Choroid plexus epithelial cell (primary cell): ENCODE results near the gene S100Z.
"Not testable (repeated sequence)": the region's sequence is repeated elsewhere in the genome, so short reads cannot be mapped to it uniquely, and the experiment has no call there.

Experiments used
- DNase-seq: peaks from one replicate; pipeline ENCODE4 v3.0.0-alpha.2; 2010; ENCODE audit warnings: low read depth
- H3K4me3 ChIP-seq: 2 replicates; pipeline ENCODE4 v1.5.1; 2011; ENCODE audit warnings: low read depth, mild to moderate bottlenecking, control low read depth, low read length, moderate library complexity
- TF ChIP-seq, protein P1 (sequence below): conservative IDR thresholded peaks from 2 replicates; pipeline ENCODE4 v1.5.1; 2011; ENCODE audit warnings: low read depth, mild to moderate bottlenecking, control low read depth, inconsistent platforms, low read length, moderate library complexity

Gene S100Z

DNA sequence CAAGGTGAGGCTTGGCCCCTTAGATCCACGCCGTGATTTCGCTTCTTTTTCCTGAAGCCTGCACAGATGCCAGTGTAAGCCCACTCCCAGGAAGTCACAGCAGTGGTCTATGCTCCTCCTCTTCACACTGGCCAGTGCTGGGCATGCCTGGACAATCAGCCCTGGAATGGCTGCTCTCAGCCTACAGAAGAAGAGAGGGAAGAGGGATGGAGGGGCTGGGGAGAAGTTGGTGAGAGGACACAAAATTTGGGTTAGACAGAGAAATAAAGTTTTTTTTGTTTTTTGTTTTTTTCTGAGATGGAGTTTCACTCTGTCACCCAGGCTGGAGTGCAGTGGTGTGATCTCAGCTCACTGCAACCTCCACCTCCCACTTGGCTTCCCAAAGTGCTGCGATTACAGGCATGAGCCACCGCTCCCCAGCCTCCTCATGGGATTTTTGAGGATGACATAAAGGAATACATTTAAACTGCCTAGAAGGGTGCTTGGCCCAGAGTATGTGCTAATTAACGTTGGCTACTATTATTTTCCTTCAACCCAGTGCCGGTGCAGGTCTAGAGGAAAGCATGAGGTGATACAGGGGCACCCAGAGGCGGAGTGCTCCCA is 830 bp downstream of the S100Z start:
- no peak overlapping the region for H3K4me3 ChIP-seq
- DNase-seq = no peak
- TF ChIP-seq, protein P1, sequence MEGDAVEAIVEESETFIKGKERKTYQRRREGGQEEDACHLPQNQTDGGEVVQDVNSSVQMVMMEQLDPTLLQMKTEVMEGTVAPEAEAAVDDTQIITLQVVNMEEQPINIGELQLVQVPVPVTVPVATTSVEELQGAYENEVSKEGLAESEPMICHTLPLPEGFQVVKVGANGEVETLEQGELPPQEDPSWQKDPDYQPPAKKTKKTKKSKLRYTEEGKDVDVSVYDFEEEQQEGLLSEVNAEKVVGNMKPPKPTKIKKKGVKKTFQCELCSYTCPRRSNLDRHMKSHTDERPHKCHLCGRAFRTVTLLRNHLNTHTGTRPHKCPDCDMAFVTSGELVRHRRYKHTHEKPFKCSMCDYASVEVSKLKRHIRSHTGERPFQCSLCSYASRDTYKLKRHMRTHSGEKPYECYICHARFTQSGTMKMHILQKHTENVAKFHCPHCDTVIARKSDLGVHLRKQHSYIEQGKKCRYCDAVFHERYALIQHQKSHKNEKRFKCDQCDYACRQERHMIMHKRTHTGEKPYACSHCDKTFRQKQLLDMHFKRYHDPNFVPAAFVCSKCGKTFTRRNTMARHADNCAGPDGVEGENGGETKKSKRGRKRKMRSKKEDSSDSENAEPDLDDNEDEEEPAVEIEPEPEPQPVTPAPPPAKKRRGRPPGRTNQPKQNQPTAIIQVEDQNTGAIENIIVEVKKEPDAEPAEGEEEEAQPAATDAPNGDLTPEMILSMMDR = no peak

DNA sequence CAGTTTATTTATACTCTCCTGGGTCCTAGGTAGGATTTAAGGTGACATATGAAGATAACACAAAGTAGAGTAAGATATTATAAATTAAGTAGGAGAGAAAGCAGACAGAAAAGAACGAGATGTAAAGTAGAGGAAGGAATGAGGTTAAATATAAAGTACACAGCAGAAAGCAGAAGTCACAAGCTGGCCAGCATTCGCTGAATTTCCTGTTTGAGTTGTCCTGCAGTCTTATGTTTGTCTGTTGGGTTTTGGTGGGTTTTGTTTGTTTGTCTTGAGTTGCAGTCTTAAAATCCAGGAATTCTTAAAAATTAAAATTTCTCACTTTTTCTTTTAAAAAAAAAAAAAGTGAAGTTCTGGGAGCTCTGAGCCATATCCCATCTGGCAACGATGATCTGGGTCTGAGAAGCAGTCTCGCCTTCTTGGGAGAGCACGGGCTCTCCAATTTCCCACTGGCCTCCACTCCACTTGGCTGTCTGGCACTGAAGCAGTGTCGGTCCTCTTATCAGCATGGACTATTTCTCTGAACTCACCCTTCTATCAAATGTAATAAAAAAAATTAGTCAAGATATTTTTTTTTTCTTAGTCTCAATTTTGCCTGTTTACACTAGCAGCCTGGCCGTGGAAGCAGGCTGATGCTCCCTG is 2.0 kb downstream of the S100Z start:
- no peak for DNase-seq
- H3K4me3 ChIP-seq = no peak overlapping the region
- TF ChIP-seq, protein P1 = no peak

DNA sequence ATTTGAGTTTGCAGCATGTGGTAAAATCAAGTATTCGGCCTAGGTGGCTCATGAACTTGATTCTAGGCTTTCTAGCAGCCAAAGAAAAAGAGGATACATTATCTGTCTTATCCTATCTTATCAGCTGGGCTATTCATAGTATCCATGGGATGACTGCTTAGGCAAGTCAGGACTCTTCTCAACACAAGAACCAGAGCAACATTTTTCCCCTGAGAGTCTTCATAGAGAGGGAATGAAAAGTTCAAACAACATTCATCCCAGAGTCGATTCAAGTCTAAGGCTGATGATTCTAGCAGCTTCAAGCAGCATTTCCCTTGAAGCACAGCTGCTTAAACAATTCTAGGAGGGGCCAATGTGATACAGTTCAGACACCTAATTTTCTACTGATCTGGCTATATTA is 3.0 kb downstream of the S100Z start:
- TF ChIP-seq, protein P1 = no peak
- H3K4me3 ChIP-seq = no peak overlapping the region
- peak; percentile 31 for DNase-seq

DNA sequence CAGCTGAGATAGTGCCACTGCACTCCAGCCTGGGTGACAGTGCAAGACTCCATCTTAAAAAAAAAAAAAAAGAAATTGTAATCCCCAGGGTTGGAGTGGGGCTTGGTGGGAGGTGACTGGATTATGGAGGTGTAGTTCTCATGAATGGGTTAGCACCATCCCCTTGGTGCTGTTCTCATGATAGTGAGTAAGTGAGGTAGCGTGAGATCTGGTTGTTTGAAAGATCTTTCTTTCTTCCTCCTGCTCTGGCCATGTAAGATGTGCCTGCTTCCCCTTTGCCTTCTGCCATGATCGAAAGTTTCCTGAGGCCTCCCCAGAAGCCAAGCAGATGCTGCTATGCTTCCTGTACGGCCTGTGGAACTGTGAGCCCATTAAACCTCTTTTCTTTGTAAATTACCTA is 3.9 kb downstream of the S100Z start:
- not testable (repeated sequence) for H3K4me3 ChIP-seq, DNase-seq

DNA sequence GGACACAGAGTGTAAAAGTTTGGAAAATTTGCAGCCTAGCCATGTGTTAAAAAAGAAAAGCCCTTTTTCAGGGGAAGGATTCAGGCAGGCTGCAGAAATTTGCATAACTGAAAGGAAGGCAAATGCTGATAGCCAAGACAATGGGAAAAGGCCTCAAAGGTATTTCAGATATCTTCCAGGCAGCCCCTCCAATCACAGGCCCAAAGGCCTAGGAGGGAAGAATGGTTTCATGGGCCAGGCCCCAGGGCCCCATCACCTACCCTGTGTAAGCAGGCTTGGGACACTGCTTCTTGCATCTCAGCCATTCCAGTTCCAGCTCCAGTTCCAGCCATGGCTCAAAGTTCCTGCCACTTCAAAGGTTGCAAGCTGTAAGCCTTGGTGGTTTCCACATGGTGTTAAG is 4.8 kb downstream of the S100Z start:
- no peak overlapping the region for H3K4me3 ChIP-seq
- no peak for DNase-seq
- TF ChIP-seq, protein P1 = no peak

DNA sequence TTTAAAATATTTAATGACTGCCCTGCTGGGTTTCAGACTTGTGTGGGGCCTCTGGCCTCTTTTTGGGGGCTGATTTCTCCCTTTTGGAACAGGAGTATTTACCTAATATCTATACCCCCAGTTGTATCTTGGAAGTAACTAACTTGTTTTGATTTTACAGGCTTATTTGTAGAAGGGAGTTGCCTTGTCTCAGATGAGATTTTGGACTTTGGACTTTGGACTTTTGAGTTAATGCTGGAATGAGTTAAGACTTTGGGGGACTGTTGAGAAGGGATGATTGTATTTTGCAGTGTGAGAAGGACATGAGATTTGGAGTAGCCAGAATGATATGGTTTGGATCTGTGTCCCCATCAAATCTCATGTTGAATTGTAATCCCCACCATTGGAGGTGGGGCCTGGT is 5.7 kb downstream of the S100Z start:
- H3K4me3 ChIP-seq, DNase-seq: not testable (repeated sequence)

DNA sequence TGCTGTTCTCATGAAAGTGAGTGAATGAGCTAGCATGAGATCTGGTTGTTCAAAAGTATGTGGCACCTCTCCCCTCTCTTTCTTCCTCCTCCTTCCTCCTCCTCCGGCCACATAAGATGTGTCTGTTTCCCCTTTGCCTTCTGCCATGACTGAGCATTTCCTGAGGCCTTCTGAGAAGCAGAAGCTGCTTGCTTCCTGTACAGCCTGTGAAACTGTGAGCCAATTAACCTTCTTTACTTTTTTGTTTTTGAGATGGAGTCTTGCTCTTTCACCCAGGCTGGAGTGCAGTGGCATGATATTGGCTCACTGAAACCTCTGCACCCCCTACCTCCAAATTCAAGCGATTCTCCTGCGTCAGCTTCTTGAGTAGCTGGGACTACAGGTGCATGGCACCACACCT is 6.1 kb downstream of the S100Z start:
- no peak for DNase-seq
- H3K4me3 ChIP-seq = no peak overlapping the region
- TF ChIP-seq, protein P1 = no peak

DNA sequence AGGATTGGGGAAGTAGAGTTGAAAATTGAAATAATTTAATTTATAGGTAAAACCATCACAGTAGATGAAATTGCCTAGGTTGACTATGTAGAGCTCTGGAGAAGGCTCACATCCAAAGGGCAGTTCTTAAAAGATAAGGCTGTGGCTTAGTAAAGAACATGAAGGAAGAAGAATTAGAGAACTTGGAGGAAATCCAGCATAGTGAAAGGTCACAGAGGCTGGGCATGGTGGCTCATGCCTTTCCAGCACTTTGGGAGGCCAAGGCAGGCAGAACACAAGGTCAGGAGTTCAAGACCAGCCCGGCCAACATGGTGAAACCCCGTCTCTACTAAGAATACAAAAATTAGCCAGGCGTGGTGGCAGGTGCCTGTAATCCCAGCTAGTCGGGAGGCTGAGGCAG is 7.0 kb downstream of the S100Z start:
- not testable (repeated sequence) for H3K4me3 ChIP-seq, DNase-seq
